Measurements from ENCODE around the gene LDLRAD4.

The LDLRAD4 gene

DNA sequence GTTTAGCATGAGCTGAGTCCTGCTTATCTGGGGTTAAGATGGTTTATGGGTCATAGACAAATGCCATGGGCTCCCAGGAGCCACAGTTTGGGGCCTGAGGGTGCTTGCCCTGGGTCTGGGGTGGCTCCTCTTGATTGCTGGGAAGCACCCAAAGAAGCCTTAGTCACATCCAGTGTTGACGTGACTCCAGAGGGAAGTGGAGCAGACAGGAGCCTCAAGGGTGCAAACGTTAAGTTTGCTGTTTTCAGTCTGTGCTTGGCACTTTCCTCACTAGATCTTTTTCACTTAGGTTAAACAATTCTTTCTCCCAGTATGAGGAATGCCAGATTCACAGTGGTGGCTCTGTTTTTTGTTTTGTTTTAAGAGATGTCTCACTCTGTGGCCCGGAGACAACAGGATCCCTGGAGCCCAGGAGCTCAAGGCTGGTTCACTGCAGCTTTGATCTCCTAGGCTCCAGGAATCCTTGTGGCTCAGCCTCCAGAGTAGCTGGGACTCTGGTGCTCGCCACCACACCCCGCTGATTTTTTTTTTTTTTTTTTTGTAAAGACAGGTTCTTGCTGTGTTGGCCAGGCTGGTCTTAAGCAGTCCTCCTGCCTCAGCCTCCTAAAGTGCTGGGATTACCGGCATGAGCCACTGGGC is 256.5 kb downstream of the LDLRAD4 start:
- TF ChIP-seq EGR1 (IDR thresholded peaks at IDR 0.05) (no peak), CEBPB (IDR thresholded peaks at IDR 0.05) (no peak), FOXM1 (IDR thresholded peaks at IDR 0.05; ENCODE audit: borderline replicate concordance, low read depth) (no peak), TAF1 (IDR thresholded peaks at IDR 0.05; ENCODE audit: low read depth) (no peak), YY1 (IDR thresholded peaks at IDR 0.05; ENCODE audit: low read depth) (no peak), ZBTB7A (IDR thresholded peaks at IDR 0.05; ENCODE audit: low read depth) (no peak)
- TF ChIP-seq, protein P1, sequence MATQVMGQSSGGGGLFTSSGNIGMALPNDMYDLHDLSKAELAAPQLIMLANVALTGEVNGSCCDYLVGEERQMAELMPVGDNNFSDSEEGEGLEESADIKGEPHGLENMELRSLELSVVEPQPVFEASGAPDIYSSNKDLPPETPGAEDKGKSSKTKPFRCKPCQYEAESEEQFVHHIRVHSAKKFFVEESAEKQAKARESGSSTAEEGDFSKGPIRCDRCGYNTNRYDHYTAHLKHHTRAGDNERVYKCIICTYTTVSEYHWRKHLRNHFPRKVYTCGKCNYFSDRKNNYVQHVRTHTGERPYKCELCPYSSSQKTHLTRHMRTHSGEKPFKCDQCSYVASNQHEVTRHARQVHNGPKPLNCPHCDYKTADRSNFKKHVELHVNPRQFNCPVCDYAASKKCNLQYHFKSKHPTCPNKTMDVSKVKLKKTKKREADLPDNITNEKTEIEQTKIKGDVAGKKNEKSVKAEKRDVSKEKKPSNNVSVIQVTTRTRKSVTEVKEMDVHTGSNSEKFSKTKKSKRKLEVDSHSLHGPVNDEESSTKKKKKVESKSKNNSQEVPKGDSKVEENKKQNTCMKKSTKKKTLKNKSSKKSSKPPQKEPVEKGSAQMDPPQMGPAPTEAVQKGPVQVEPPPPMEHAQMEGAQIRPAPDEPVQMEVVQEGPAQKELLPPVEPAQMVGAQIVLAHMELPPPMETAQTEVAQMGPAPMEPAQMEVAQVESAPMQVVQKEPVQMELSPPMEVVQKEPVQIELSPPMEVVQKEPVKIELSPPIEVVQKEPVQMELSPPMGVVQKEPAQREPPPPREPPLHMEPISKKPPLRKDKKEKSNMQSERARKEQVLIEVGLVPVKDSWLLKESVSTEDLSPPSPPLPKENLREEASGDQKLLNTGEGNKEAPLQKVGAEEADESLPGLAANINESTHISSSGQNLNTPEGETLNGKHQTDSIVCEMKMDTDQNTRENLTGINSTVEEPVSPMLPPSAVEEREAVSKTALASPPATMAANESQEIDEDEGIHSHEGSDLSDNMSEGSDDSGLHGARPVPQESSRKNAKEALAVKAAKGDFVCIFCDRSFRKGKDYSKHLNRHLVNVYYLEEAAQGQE (IDR thresholded peaks at IDR 0.05; ENCODE audit: low read depth): no peak
- TF ChIP-seq, protein P2, sequence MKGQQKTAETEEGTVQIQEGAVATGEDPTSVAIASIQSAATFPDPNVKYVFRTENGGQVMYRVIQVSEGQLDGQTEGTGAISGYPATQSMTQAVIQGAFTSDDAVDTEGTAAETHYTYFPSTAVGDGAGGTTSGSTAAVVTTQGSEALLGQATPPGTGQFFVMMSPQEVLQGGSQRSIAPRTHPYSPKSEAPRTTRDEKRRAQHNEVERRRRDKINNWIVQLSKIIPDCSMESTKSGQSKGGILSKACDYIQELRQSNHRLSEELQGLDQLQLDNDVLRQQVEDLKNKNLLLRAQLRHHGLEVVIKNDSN (IDR thresholded peaks at IDR 0.05): no peak

DNA sequence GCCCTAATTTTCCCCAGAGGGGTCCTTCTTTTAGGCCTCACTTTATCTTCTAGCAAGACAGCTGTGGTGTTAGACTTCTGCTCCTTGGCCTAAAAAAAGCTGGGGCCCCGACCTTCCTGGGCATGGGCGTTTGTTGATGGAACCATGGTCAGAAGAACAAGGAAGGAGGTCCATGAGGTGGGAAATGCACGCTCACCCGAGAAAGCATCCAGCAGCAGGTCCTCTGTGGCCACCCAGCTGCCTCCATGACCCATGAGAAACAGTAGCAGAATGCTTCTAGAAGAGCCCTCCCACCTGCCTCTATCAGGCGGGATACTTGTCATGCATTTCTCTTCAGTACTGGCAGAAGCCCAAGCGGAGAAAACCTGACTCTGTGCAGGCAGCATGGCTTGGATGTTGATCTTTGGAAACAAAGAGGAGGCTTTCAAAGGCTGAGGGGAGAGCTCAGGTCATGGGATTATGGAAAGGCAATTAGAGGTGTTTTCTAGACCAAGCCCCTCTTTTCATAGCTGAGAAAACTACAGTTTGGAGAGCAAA is 258.7 kb downstream of the LDLRAD4 start:
- TF ChIP-seq TAF1 (IDR thresholded peaks at IDR 0.05; ENCODE audit: low read depth) (no peak), ZBTB7A (IDR thresholded peaks at IDR 0.05; ENCODE audit: low read depth) (no peak), EGR1 (IDR thresholded peaks at IDR 0.05) (no peak), NFIC (IDR thresholded peaks at IDR 0.05) (no peak), CEBPB (IDR thresholded peaks at IDR 0.05) (no peak), RAD21 (IDR thresholded peaks at IDR 0.05; ENCODE audit: low read depth) (no peak), CREB1 (IDR thresholded peaks at IDR 0.05; ENCODE audit: low read depth) (no peak), TEAD4 (IDR thresholded peaks at IDR 0.05) (no peak), EP300 (IDR thresholded peaks at IDR 0.05; ENCODE audit: borderline replicate concordance) (no peak), MAX (IDR thresholded peaks at IDR 0.05) (no peak), YY1 (IDR thresholded peaks at IDR 0.05; ENCODE audit: low read depth) (no peak), FOXM1 (IDR thresholded peaks at IDR 0.05; ENCODE audit: borderline replicate concordance, low read depth) (no peak), TCF12 (IDR thresholded peaks at IDR 0.05; ENCODE audit: low read depth) (no peak)
- TF ChIP-seq, protein P2 (IDR thresholded peaks at IDR 0.05): no peak
- TF ChIP-seq, protein P1 (IDR thresholded peaks at IDR 0.05; ENCODE audit: low read depth): no peak

GRCh38 chr18:13480571-13481255 is 262.2 kb downstream of the LDLRAD4 start:
- TF ChIP-seq ZBTB7A (IDR thresholded peaks at IDR 0.05; ENCODE audit: low read depth) (no peak), TCF12 (IDR thresholded peaks at IDR 0.05; ENCODE audit: low read depth) (no peak), NFIC (IDR thresholded peaks at IDR 0.05) (no peak), RAD21 (IDR thresholded peaks at IDR 0.05; ENCODE audit: low read depth) (no peak), EGR1 (IDR thresholded peaks at IDR 0.05) (no peak), TAF1 (IDR thresholded peaks at IDR 0.05; ENCODE audit: low read depth) (no peak)

- TF ChIP-seq TEAD4 (IDR thresholded peaks at IDR 0.05): no peak
- TF ChIP-seq EGR1 (IDR thresholded peaks at IDR 0.05): no peak
- no peak for TF ChIP-seq CREB1 (IDR thresholded peaks at IDR 0.05; ENCODE audit: low read depth)
- TF ChIP-seq, protein P2 (IDR thresholded peaks at IDR 0.05): no peak
- no peak for TF ChIP-seq TAF1 (IDR thresholded peaks at IDR 0.05; ENCODE audit: low read depth)
- TF ChIP-seq NFIC (IDR thresholded peaks at IDR 0.05): no peak
- TF ChIP-seq EP300 (IDR thresholded peaks at IDR 0.05; ENCODE audit: borderline replicate concordance): no peak
- no peak for TF ChIP-seq ZBTB7A (IDR thresholded peaks at IDR 0.05; ENCODE audit: low read depth)
- TF ChIP-seq, protein P1 (IDR thresholded peaks at IDR 0.05; ENCODE audit: low read depth): no peak
- no peak for TF ChIP-seq RAD21 (IDR thresholded peaks at IDR 0.05; ENCODE audit: low read depth)
- TF ChIP-seq YY1 (IDR thresholded peaks at IDR 0.05; ENCODE audit: low read depth): no peak
- TF ChIP-seq TCF12 (IDR thresholded peaks at IDR 0.05; ENCODE audit: low read depth): no peak
- TF ChIP-seq MAX (IDR thresholded peaks at IDR 0.05): no peak
- TF ChIP-seq FOXM1 (IDR thresholded peaks at IDR 0.05; ENCODE audit: borderline replicate concordance, low read depth): no peak
- no peak for TF ChIP-seq CEBPB (IDR thresholded peaks at IDR 0.05)
These were observed 262.8 kb downstream of the LDLRAD4 start for GRCh38 chr18:13481331-13481730.
